ENCODE data around the gene ZNF780B.
"Not testable (repeated sequence)": the region's sequence is repeated elsewhere in the genome, so short reads cannot be mapped to it uniquely, and the experiment has no call there.

Gene ZNF780B

GRCh38 chr19:40055832-40056504 lies at the start of gene ZNF780B:
Gene ZNF780B, minus strand, starts transcription at chr19:40056231. Its CDS starts 5,899 bp downstream, at chr19:40050332.
- DNase-seq (ENCODE audit: low read depth, low spot score) = peak; percentile 29

- DNase-seq (ENCODE audit: low read depth, low spot score) = no peak
Observed at GRCh38 chr19:40104754-40105153, 48.7 kb upstream of the ZNF780B start.

- no peak for DNase-seq (ENCODE audit: low read depth, low spot score)
Observed at GRCh38 chr19:40103600-40103999, 47.6 kb upstream of the ZNF780B start.

- no peak for DNase-seq (ENCODE audit: low read depth, low spot score)
Observed at GRCh38 chr19:40101813-40102212, 45.8 kb upstream of the ZNF780B start.

GRCh38 chr19:40093416-40093815 lies 37.4 kb upstream of the ZNF780B start:
- no peak for DNase-seq (ENCODE audit: low read depth, low spot score)

GRCh38 chr19:40091205-40092129 lies 35.4 kb upstream of the ZNF780B start:
- no peak for DNase-seq (ENCODE audit: low read depth, low spot score)

- peak; percentile 52 for DNase-seq (ENCODE audit: low read depth, low spot score)
Observed at GRCh38 chr19:40090241-40091204, 34.5 kb upstream of the ZNF780B start, which contains the start of gene ZNF780A. Gene ZNF780A, minus strand, starts transcription at chr19:40090943. Its CDS starts 6,190 bp downstream, at chr19:40084753.

GRCh38 chr19:40089462-40089861 lies 33.4 kb upstream of the ZNF780B start:
- no peak for DNase-seq (ENCODE audit: low read depth, low spot score)

GRCh38 chr19:40088299-40089047 lies 32.4 kb upstream of the ZNF780B start:
- no peak for DNase-seq (ENCODE audit: low read depth, low spot score)

- DNase-seq (ENCODE audit: low read depth, low spot score) = no peak
Observed at GRCh38 chr19:40084948-40085347, 28.9 kb upstream of the ZNF780B start.

GRCh38 chr19:40081411-40081810 lies 25.4 kb upstream of the ZNF780B start:
- DNase-seq (ENCODE audit: low read depth, low spot score) = no peak

GRCh38 chr19:40080289-40080688 lies 24.3 kb upstream of the ZNF780B start:
- no peak for DNase-seq (ENCODE audit: low read depth, low spot score)

GRCh38 chr19:40078377-40078776 lies 22.3 kb upstream of the ZNF780B start:
- DNase-seq (ENCODE audit: low read depth, low spot score) = no peak

GRCh38 chr19:40070058-40070457 lies 14.0 kb upstream of the ZNF780B start:
- no peak for DNase-seq (ENCODE audit: low read depth, low spot score)

GRCh38 chr19:40059624-40060023 lies 3.6 kb upstream of the ZNF780B start:
- DNase-seq (ENCODE audit: low read depth, low spot score) = no peak

- no peak for DNase-seq (ENCODE audit: low read depth, low spot score)
Observed at GRCh38 chr19:40057166-40057565, 1.1 kb upstream of the ZNF780B start.

GRCh38 chr19:40056505-40056904 lies 474 bp upstream of the ZNF780B start:
- DNase-seq (ENCODE audit: low read depth, low spot score) = no peak

GRCh38 chr19:40055049-40055448 lies 982 bp downstream of the ZNF780B start:
- no peak for DNase-seq (ENCODE audit: low read depth, low spot score)

GRCh38 chr19:40054632-40055031 lies 1.4 kb downstream of the ZNF780B start:
- DNase-seq (ENCODE audit: low read depth, low spot score) = no peak

- no peak for DNase-seq (ENCODE audit: low read depth, low spot score)
Observed at GRCh38 chr19:40053491-40053890, 2.5 kb downstream of the ZNF780B start.

- DNase-seq (ENCODE audit: low read depth, low spot score) = not testable (repeated sequence)
Observed at GRCh38 chr19:40041718-40042117, 14.3 kb downstream of the ZNF780B start.

Measured in activated naive CD8-positive, alpha-beta T cell treated with anti-CD3 and anti-CD28 coated beads, Interleukin-2, amount 50 U/mL, for 16 hours (primary cell).